Measurements from ENCODE around the gene PYGM.

Gene PYGM

DNA sequence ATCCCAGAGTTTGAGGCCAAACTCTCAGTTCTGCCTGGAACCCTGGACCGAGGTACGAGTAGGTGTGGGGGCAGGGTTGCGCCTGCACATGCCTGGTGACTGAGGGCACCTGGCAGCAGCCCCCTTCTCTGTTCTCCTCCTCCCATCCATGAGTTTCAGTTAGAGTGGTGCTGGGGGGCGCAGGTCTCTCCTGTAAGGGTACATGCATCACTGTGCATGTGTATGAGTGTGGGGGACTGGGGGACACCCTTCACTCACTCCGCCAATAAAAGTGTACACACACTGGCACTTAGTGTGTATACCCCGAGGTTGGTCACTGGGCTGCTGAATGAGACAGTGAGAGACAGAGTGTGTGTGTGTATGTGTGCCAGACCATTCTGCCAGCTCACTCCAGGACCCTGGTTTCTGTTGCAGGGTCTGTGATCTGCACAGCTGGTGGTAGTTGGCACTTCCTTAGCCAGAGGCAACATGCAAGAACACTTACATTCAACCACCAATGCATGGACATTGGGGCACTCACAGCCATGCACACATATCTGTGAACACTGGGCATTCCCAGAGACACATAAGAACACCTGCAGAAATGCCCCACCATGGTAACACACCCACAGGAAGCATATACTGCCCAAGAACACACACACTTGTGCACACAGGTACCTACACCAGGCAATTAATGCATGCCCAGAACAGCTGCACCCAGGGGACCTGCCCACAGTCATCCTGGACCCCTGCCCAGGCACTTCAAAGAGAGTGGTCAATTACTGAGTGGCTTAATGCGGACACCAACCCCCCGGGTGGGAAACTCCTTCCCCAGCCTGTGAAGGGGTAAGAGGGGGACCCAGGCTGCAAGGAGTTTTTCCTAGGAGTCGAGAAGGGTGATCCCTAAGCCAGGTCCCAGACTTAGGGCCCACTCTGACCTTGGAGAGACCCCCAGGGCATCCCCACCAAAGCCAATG is 35.6 kb downstream of the PYGM start:
- H3K4me1 ChIP-seq (ENCODE audit: control insufficient read depth in 5 of 5, insufficient read depth in 5 of 5, low read length in 5 of 5) = peaks cover 0 to 9% (median 5%) of the 10 kb centered on the region in 5 donors
- H3K4me3 ChIP-seq (ENCODE audit: low read depth in 1 of 5, low read length in 5 of 5) = no peak overlapping the region
- peaks cover 16 to 33% (median 29%) of the 10 kb centered on the region in 5 donors for H3K27me3 ChIP-seq (ENCODE audit: control insufficient read depth in 5 of 5, insufficient read depth in 4 of 5, low read length in 5 of 5)
- H3K36me3 ChIP-seq (ENCODE audit: control insufficient read depth in 5 of 5, insufficient read depth in 5 of 5, low read length in 5 of 5) = peaks cover 0 to 5% (median 0%) of the 10 kb centered on the region in 5 donors
- H3K9ac ChIP-seq (ENCODE audit: low read length in 5 of 5) = no peak overlapping the region
- H3K27ac ChIP-seq (ENCODE audit: low read depth, low read length) = no peak overlapping the region
- H3K9me3 ChIP-seq (ENCODE audit: control insufficient read depth in 5 of 5, low read length in 5 of 5) = no peaks in the 10 kb centered on the region

GRCh38 chr11:64723117-64723906 is 36.5 kb downstream of the PYGM start, which contains the start of gene NRXN2:
Gene NRXN2, minus strand, starts transcription at chr11:64723197. Its CDS starts 9,498 bp downstream, at chr11:64713699.
- H3K4me3 ChIP-seq (ENCODE audit: low read depth in 1 of 5, low read length in 5 of 5) = peak within 1 kb of the TSS in 4 of 5 donors; percentile 40 to 68 (median 59)
- peak within 1 kb of the TSS in 3 of 5 donors; percentile 19 to 60 (median 45) for H3K9ac ChIP-seq (ENCODE audit: low read length in 5 of 5)
- H3K4me1 ChIP-seq (ENCODE audit: control insufficient read depth in 5 of 5, insufficient read depth in 5 of 5, low read length in 5 of 5) = peaks cover 0 to 9% (median 5%) of the 10 kb centered on the region in 5 donors
- H3K9me3 ChIP-seq (ENCODE audit: control insufficient read depth in 5 of 5, low read length in 5 of 5) = no peaks in the 10 kb centered on the region
- H3K27ac ChIP-seq (ENCODE audit: low read depth, low read length) = no peak within 1 kb of the TSS
- H3K36me3 ChIP-seq (ENCODE audit: control insufficient read depth in 5 of 5, insufficient read depth in 5 of 5, low read length in 5 of 5) = peaks cover 0 to 3% (median 0%) of the 10 kb centered on the region in 5 donors
- peaks cover 25 to 40% (median 32%) of the 10 kb centered on the region in 5 donors for H3K27me3 ChIP-seq (ENCODE audit: control insufficient read depth in 5 of 5, insufficient read depth in 4 of 5, low read length in 5 of 5)

- peaks cover 0 to 9% (median 5%) of the 10 kb centered on the region in 5 donors for H3K4me1 ChIP-seq (ENCODE audit: control insufficient read depth in 5 of 5, insufficient read depth in 5 of 5, low read length in 5 of 5)
- H3K36me3 ChIP-seq (ENCODE audit: control insufficient read depth in 5 of 5, insufficient read depth in 5 of 5, low read length in 5 of 5) = no peaks in the 10 kb centered on the region
- H3K27ac ChIP-seq (ENCODE audit: low read depth, low read length) = no peak overlapping the region
- H3K9me3 ChIP-seq (ENCODE audit: control insufficient read depth in 5 of 5, low read length in 5 of 5) = no peaks in the 10 kb centered on the region
- no peak overlapping the region for H3K4me3 ChIP-seq (ENCODE audit: low read depth in 1 of 5, low read length in 5 of 5)
- H3K27me3 ChIP-seq (ENCODE audit: control insufficient read depth in 5 of 5, insufficient read depth in 4 of 5, low read length in 5 of 5) = peaks cover 33 to 49% (median 41%) of the 10 kb centered on the region in 5 donors
- no peak overlapping the region for H3K9ac ChIP-seq (ENCODE audit: low read length in 5 of 5)
Measured at GRCh38 chr11:64722141-64723065, 37.4 kb downstream of the PYGM start.

DNA sequence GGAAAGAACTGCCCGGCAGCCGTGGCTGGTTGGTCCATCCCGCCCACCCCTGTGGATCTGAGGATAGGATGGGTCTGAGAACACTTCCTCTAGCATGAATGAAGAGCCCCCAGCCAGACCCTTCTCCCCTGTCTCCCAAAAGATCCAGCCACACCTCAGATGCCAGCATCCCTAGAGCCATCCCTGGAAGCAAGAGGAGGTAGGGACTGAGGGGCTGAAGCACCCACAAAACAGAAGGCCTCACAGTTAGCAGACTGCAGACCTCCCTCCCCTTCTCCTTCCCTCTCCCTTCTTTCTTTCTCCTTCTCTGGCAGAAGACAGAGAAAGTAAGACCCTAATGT is 38.4 kb downstream of the PYGM start:
- Histone ChIP-seq H3K9me3 (ENCODE audit: control insufficient read depth in 5 of 5, low read length in 5 of 5) (no peaks in the 10 kb centered on the region), H3K9ac (ENCODE audit: low read length in 5 of 5) (no peak overlapping the region), H3K4me3 (ENCODE audit: low read depth in 1 of 5, low read length in 5 of 5) (no peak overlapping the region), H3K27ac (ENCODE audit: low read depth, low read length) (no peak overlapping the region), H3K36me3 (ENCODE audit: control insufficient read depth in 5 of 5, insufficient read depth in 5 of 5, low read length in 5 of 5) (no peaks in the 10 kb centered on the region), H3K4me1 (ENCODE audit: control insufficient read depth in 5 of 5, insufficient read depth in 5 of 5, low read length in 5 of 5) (peaks cover 0 to 9% (median 5%) of the 10 kb centered on the region in 5 donors), H3K27me3 (ENCODE audit: control insufficient read depth in 5 of 5, insufficient read depth in 4 of 5, low read length in 5 of 5) (peaks cover 44 to 60% (median 51%) of the 10 kb centered on the region in 5 donors)

- Histone ChIP-seq H3K4me1 (ENCODE audit: control insufficient read depth in 5 of 5, insufficient read depth in 5 of 5, low read length in 5 of 5) (peaks cover 0 to 9% (median 5%) of the 10 kb centered on the region in 5 donors), H3K27me3 (ENCODE audit: control insufficient read depth in 5 of 5, insufficient read depth in 4 of 5, low read length in 5 of 5) (peaks cover 47 to 65% (median 56%) of the 10 kb centered on the region in 5 donors), H3K9ac (ENCODE audit: low read length in 5 of 5) (no peak overlapping the region), H3K4me3 (ENCODE audit: low read depth in 1 of 5, low read length in 5 of 5) (no peak overlapping the region), H3K36me3 (ENCODE audit: control insufficient read depth in 5 of 5, insufficient read depth in 5 of 5, low read length in 5 of 5) (no peaks in the 10 kb centered on the region), H3K27ac (ENCODE audit: low read depth, low read length) (no peak overlapping the region), H3K9me3 (ENCODE audit: control insufficient read depth in 5 of 5, low read length in 5 of 5) (no peaks in the 10 kb centered on the region)
Measured at GRCh38 chr11:64720640-64721358, 39.0 kb downstream of the PYGM start.

DNA sequence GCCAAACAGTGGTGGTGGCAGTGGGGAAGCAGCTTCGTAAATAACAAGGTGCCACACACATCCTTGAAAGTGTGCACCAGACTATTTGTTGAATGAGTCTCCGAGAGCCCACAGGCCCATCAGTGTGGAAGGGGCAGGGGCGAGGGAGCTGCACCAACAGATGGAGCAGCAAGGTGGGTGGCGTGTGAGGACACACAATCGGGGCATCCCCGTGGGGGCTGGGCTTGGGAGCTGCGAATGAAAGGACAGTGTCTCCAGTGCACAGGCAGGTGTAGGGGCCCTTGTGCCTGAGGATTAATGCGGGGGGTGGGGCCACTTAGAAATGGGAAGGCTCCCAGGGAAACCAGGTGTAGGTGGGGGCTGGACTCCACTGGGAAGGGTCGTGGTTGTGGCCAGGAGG is 39.6 kb downstream of the PYGM start:
- Histone ChIP-seq H3K9ac (ENCODE audit: low read length in 5 of 5) (no peak overlapping the region), H3K9me3 (ENCODE audit: control insufficient read depth in 5 of 5, low read length in 5 of 5) (peaks cover 0 to under 1% (median 0%) of the 10 kb centered on the region in 5 donors), H3K27ac (ENCODE audit: low read depth, low read length) (no peak overlapping the region), H3K4me3 (ENCODE audit: low read depth in 1 of 5, low read length in 5 of 5) (no peak overlapping the region), H3K4me1 (ENCODE audit: control insufficient read depth in 5 of 5, insufficient read depth in 5 of 5, low read length in 5 of 5) (peaks cover 0 to 9% (median 5%) of the 10 kb centered on the region in 5 donors), H3K27me3 (ENCODE audit: control insufficient read depth in 5 of 5, insufficient read depth in 4 of 5, low read length in 5 of 5) (peaks cover 53 to 71% (median 62%) of the 10 kb centered on the region in 5 donors), H3K36me3 (ENCODE audit: control insufficient read depth in 5 of 5, insufficient read depth in 5 of 5, low read length in 5 of 5) (no peaks in the 10 kb centered on the region)

- Histone ChIP-seq H3K36me3 (ENCODE audit: control insufficient read depth in 5 of 5, insufficient read depth in 5 of 5, low read length in 5 of 5) (no peaks in the 10 kb centered on the region), H3K4me1 (ENCODE audit: control insufficient read depth in 5 of 5, insufficient read depth in 5 of 5, low read length in 5 of 5) (peaks cover 0 to 9% (median 5%) of the 10 kb centered on the region in 5 donors), H3K27ac (ENCODE audit: low read depth, low read length) (no peak overlapping the region), H3K9me3 (ENCODE audit: control insufficient read depth in 5 of 5, low read length in 5 of 5) (peaks cover 0 to 3% (median 0%) of the 10 kb centered on the region in 5 donors), H3K9ac (ENCODE audit: low read length in 5 of 5) (no peak overlapping the region), H3K4me3 (ENCODE audit: low read depth in 1 of 5, low read length in 5 of 5) (no peak overlapping the region), H3K27me3 (ENCODE audit: control insufficient read depth in 5 of 5, insufficient read depth in 4 of 5, low read length in 5 of 5) (peaks cover 53 to 76% (median 68%) of the 10 kb centered on the region in 5 donors)
Measured at GRCh38 chr11:64719406-64719805, 40.4 kb downstream of the PYGM start.

DNA sequence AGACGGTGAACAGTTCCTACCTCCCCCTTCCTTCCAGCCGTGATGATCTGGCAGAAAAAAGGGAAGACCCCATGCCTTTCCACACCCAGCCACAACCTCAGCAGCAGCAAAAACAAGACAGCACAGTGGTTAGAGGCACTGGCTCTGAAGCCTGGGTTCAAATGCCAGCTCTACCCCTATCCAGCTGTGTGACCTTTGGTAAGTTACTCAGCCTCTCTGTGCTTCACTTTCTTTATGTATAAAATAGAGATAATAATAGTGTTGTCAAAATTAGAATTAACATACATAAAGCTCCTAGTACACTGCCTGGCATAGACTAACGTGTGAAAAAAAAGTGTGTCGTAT is 41.0 kb downstream of the PYGM start:
- Histone ChIP-seq H3K36me3 (ENCODE audit: control insufficient read depth in 5 of 5, insufficient read depth in 5 of 5, low read length in 5 of 5) (no peaks in the 10 kb centered on the region), H3K27ac (ENCODE audit: low read depth, low read length) (no peak overlapping the region), H3K4me1 (ENCODE audit: control insufficient read depth in 5 of 5, insufficient read depth in 5 of 5, low read length in 5 of 5) (peaks cover 0 to 10% (median 5%) of the 10 kb centered on the region in 5 donors), H3K9ac (ENCODE audit: low read length in 5 of 5) (no peak overlapping the region), H3K27me3 (ENCODE audit: control insufficient read depth in 5 of 5, insufficient read depth in 4 of 5, low read length in 5 of 5) (peaks cover 57 to 82% (median 75%) of the 10 kb centered on the region in 5 donors), H3K9me3 (ENCODE audit: control insufficient read depth in 5 of 5, low read length in 5 of 5) (peaks cover 0 to 3% (median 0%) of the 10 kb centered on the region in 5 donors), H3K4me3 (ENCODE audit: low read depth in 1 of 5, low read length in 5 of 5) (no peak overlapping the region)
